ENCODE measurements around the gene APLF.
"Not testable (repeated sequence)": the region's sequence is repeated elsewhere in the genome, so short reads cannot be mapped to it uniquely, and the experiment has no call there.

APLF gene

GRCh38 chr2:68526943-68527342 lies 59.6 kb downstream of the APLF start:
- DNase-seq (ENCODE audit: low spot score) = not testable (repeated sequence)

- not testable (repeated sequence) for DNase-seq (ENCODE audit: low spot score)
These were observed 60.1 kb downstream of the APLF start for GRCh38 chr2:68527343-68528081.

DNA sequence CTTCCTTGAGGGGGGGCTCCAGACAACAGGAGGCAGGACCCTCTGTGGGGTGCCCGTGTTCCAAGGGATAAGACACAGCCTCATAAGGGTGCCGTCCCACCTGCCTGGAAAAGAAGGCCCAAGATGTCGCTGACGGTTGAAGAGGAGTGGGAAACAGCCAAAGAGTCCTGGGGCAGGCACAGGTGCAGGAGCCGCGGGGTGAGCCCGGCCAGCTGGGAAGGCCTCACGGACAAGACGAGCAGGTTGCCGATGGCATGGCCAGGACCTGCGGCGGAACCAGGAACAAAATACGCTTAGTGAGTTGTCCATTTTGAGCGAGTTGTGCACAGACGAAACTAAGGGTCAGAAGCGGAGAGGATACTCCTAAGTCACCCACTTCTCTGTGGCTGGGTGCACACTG lies 61.8 kb downstream of the APLF start:
- not testable (repeated sequence) for DNase-seq (ENCODE audit: low spot score)

DNA sequence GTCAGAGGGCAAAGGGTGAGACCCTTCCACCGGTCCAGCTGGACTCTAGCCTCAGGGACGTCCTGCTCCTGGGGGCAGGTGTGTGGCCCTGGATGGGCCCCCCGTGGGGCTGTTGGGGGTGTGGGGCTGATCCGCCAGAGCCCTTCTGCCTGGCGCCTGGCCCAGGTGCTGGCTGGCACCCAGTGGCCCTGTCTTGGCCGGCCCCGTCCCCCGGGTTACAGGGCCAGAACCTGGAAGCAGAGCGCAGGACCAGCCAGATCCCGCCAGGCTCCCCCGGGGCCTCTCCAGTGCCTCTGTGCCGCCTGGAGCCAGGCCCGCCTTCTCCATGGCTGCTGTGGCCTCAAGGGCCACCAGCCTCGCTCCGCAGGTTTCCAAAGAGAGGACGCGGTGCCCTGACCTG lies 62.3 kb downstream of the APLF start:
- DNase-seq (ENCODE audit: low spot score) = not testable (repeated sequence)

DNA sequence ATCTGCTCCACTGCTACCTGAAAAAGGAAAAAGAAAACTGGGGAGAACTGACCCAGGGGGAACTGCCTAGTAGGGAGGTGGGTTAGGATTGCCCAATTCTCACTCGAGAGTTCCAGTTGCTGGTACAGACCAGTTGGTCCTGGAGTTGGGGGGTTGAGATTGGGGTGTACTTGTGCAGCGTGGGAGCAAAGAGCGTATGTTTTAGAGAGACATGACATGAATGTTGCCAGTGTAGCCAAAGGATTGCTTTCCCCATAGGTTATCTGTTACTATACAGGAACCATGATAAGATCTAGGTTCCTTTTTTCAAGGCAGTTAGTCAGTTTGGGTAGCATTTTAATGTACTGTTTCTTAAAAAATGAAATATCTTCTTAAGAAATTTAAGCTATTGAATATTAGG lies 68.6 kb downstream of the APLF start:
- DNase-seq (ENCODE audit: low spot score) = no peak

GRCh38 chr2:68537011-68537410 lies 69.6 kb downstream of the APLF start:
- DNase-seq (ENCODE audit: low spot score) = no peak

- DNase-seq (ENCODE audit: low spot score) = no peak
These were observed 70.4 kb downstream of the APLF start for GRCh38 chr2:68537809-68538208.

DNA sequence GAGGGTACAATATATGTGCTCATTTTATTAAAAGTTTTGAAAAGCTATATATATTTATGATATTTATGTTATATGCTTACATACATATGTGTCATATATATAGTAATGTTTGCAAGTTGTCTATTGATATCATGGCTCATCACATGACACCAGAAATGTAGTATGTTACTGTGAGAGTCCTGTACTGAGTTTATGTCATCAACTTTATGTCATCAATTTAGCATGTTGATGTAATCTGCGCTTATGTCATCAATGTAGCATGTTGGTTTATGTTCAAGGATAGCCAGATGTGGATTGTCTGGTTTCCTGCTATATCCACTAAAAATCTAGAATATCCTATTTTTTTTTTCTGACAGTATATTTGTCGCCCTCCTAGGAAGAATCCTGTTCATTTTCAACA lies 77.4 kb downstream of the APLF start:
- DNase-seq (ENCODE audit: low spot score) = no peak

DNA sequence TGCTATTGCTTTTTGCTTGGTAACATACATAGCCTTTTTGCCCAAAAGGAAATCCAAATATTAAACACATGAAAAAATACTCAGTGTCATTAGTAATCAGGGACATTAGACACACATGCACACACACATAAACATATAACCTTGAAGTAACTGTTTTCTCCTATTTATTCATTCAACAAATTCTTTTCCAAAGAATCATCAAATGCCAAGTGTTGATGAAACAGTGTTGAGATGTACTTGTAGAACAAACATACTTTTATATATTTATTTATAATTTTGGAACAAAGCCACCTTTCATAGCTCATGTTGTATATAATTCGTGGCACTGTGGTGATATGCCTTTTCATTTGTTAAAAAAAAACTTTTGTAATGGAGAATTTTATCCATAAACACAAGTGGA lies 81.0 kb downstream of the APLF start:
- no peak for DNase-seq (ENCODE audit: low spot score)

DNA sequence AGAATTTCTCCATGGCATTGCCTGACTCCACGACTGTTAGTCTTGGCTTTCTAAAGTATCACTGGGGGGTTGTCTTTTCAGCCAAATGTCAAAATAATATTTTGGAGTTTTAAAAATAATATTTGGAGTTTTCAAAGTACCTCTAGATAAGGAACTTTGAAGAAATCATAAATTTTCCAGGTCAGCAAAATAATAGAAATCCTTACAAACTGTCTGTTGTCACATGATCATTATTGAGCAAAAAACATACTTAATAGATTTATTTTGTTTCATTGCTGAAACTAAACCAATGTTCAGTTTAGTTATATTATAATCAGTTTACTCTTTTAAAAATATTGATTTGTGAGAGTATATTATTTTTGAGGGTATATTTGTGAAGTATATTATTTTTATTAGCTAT lies 85.7 kb downstream of the APLF start:
- DNase-seq (ENCODE audit: low spot score) = no peak

DNA sequence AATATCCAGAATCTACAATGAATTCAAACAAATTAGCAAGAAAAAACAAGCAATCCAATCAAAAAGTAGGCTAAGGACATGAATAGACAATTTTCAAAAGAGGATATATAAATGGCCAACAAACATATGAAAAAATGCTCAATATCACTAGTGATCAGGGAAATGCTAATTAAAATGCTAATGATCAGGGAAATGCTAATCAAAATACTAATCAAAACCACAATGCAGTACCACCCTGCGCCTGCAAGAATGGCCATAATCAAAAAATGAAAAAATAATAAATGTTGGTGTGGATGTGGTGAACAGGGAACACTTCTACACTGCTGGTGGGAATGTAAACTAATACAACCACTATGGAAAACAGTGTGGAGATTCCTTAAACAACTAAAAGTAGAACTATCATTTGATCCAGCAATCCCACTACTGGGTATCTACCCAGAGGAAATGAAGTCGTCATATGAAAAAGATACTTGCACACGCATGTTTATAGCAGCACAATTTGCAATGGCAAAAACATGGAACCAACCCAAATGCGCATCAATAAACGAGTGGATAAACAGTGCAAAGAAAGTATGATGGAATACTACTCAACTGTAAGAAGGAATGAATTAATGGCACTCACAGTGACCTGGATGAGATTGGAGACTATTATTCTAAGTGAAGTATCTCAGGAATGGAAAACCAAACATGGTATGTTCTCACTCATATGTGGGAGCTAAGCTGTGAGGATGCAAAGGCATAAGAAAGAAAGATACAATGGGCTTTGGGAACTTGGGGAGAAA lies 88.2 kb downstream of the APLF start:
- DNase-seq (ENCODE audit: low spot score) = not testable (repeated sequence)

- DNase-seq (ENCODE audit: low spot score) = no peak
These were observed 89.0 kb downstream of the APLF start for GRCh38 chr2:68556381-68556780.

DNA sequence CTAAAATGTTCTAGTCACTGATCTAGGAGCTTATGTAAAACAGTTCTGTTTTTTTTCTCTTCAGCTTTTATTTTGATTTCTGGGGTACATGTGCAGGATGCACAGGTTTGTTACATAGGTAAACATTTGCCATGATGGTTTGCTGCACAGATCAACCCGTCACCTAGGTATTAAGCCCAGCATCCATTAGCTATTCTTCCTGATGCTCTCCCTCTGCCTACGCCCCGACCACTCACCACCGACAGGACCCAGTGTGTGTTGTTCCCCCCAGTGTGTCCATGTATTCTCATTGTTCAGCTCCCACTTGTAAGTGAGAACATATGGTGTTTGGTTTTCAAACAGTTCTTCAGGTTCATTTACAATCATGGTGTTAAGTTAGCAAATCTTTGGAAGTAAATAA lies 91.2 kb downstream of the APLF start:
- no peak for DNase-seq (ENCODE audit: low spot score)

- DNase-seq (ENCODE audit: low spot score) = no peak
These were observed 92.3 kb downstream of the APLF start for GRCh38 chr2:68559692-68560091.

GRCh38 chr2:68560545-68560944 lies 93.2 kb downstream of the APLF start:
- no peak for DNase-seq (ENCODE audit: low spot score)

DNA sequence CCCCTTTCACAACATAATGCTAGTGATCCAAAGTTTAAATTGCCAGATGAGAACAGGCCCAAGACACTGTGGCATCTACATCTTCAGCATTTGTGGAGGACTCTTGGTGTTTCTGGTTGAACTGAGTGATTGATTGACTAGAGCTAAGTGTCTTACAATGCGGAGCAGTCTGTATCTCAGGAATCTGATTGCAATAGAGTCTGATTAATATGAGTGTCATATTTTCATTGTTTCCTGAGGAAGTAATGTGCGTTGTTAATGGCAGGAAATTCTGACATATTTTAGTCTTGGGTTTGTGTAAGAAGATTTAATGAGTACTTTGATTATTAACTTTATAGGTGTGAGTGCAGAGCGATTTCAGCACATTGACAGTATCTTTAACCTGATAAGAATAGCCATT lies 94.0 kb downstream of the APLF start:
- no peak for DNase-seq (ENCODE audit: low spot score)

GRCh38 chr2:68562934-68563333 lies 95.5 kb downstream of the APLF start:
- DNase-seq (ENCODE audit: low spot score) = no peak

DNA sequence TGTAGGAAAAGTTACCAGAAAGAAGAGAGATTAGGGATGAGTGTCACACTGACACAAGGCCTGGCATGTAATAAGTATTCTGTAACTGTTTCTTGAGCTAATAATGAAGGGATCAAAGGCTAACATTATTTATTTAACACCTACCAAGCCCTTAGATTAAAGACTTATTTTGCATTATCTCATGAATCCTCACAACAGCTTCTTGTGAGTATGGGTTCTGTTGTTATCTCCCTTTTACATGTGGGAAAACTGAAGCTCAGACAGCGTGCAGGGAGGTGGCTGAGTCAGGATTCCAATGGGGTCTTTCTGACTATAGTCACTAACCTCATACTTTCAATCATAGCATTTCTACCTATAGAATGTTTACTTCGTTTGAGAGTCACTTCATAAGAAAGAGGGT lies 97.0 kb downstream of the APLF start:
- no peak for DNase-seq (ENCODE audit: low spot score)

DNA sequence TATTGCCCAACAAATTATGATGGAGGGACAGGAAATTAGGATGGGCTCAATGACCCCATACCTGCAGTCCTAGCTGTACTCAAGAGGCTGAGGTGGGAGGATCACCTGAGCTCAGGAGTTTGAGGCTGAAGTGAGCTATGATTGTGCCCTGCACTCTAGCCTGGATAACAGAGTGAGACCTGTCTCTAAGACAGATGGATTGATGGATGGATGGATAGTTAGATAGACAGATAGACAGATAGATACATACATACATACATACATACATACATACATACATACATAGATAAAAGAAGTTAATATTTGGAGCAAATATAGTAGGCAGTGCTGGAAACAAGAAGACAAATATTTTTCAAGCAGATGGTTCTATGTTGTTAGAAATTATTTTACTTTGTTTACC lies 97.9 kb downstream of the APLF start:
- DNase-seq (ENCODE audit: low spot score) = no peak

- DNase-seq (ENCODE audit: low spot score) = no peak
These were observed 98.5 kb downstream of the APLF start for GRCh38 chr2:68565858-68566257.

GRCh38 chr2:68566362-68566761 lies 99.0 kb downstream of the APLF start:
- no peak for DNase-seq (ENCODE audit: low spot score)

GRCh38 chr2:68568116-68568515 lies 100.7 kb downstream of the APLF start:
- no peak for DNase-seq (ENCODE audit: low spot score)

- no peak for DNase-seq (ENCODE audit: low spot score)
These were observed 102.2 kb downstream of the APLF start for GRCh38 chr2:68569604-68570003.
